Subcutaneous abdominal adipose tissue (tissue), 5 donors: Measurements from ENCODE around the gene BANF2.
A peak's percentile ranks its signal among the peaks of the same experiment; 100 is the strongest.

Experiments
- H3K27ac ChIP-seq: one replicate; pipeline ENCODE4 v1.7.0; 2013; ENCODE audit warnings: low read depth, mild to moderate bottlenecking, inconsistent platforms, low read length, moderate library complexity
- H3K27me3 ChIP-seq, 5 donors: one replicate each; pipeline ENCODE4 v1.7.0; 2013; ENCODE audit warnings: low read length in 5 of 5, inconsistent platforms in 1 of 5; ENCODE audit not compliant: control insufficient read depth in 5 of 5, insufficient read depth in 4 of 5
- H3K36me3 ChIP-seq, 5 donors: one replicate each; pipeline ENCODE4 v1.7.0; 2013; ENCODE audit warnings: low read length in 5 of 5; ENCODE audit not compliant: control insufficient read depth in 5 of 5, insufficient read depth in 5 of 5
- H3K4me1 ChIP-seq, 5 donors: one replicate each; pipeline ENCODE4 v1.7.0; 2013; ENCODE audit warnings: low read length in 5 of 5, mild to moderate bottlenecking in 3 of 5, moderate library complexity in 1 of 5; ENCODE audit not compliant: control insufficient read depth in 5 of 5, insufficient read depth in 5 of 5
- H3K4me3 ChIP-seq, 5 donors: one replicate each; pipeline ENCODE4 v1.7.0; 2013; ENCODE audit warnings: low read length in 5 of 5, low read depth in 1 of 5
- H3K9ac ChIP-seq, 5 donors: one replicate each; pipeline ENCODE4 v1.7.0; 2013; ENCODE audit warnings: low read length in 5 of 5, mild to moderate bottlenecking in 4 of 5, moderate library complexity in 3 of 5
- H3K9me3 ChIP-seq, 5 donors: one replicate each; pipeline ENCODE4 v1.7.0; 2013; ENCODE audit warnings: low read length in 5 of 5; ENCODE audit not compliant: control insufficient read depth in 5 of 5
- donor health status: healthy.
- donor health status: healthy.
- donor health status: healthy.
- donor health status: healthy.
- donor health status: healthy.

Gene BANF2

DNA sequence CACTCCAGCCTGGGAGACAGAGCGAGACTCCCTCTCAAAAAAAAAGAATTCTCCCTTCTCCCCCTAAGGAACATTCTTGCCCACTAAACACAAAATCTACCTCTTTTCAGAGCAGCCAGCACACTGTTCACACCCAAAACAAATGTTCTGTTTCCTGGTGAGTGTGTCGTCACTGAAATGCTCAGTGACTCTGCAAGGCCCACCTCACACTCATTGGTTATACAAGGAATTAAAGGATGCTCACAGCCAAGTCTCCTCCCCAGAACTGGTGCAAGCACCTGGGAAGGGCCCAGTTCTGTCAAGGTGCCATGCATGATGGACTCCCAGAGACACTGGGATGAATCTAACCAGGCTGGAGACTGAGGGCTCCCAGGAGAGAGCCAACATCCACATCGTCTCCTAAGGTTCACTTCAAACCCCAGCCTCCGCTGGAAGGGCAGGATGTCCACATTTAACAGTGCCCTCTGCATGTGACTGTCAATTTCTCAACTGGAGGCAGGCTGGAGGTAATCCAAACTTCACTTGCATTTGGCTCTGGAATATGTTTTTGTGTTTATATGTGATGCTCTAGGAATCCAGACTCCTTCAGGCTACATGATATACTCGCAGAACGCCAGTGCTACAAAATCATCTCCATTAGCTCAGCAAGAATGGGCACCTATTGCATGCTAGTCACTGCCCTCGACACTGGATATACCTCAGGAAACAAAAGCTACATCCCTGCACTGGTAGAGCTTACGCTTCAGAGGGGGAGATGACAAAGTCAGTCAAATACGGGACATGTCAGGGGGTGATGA is 24.8 kb upstream of the BANF2 start:
- Histone ChIP-seq H3K36me3 (peaks cover 0 to 22% (median 14%) of the 10 kb centered on the region in 5 donors), H3K27me3 (no peaks in the 10 kb centered on the region), H3K4me3 (no peak overlapping the region), H3K27ac (no peak overlapping the region), H3K4me1 (peaks cover under 1 to 39% (median 22%) of the 10 kb centered on the region in 5 donors), H3K9me3 (no peaks in the 10 kb centered on the region), H3K9ac (peak overlapping the region in 1 of 5 donors; percentile 32)

DNA sequence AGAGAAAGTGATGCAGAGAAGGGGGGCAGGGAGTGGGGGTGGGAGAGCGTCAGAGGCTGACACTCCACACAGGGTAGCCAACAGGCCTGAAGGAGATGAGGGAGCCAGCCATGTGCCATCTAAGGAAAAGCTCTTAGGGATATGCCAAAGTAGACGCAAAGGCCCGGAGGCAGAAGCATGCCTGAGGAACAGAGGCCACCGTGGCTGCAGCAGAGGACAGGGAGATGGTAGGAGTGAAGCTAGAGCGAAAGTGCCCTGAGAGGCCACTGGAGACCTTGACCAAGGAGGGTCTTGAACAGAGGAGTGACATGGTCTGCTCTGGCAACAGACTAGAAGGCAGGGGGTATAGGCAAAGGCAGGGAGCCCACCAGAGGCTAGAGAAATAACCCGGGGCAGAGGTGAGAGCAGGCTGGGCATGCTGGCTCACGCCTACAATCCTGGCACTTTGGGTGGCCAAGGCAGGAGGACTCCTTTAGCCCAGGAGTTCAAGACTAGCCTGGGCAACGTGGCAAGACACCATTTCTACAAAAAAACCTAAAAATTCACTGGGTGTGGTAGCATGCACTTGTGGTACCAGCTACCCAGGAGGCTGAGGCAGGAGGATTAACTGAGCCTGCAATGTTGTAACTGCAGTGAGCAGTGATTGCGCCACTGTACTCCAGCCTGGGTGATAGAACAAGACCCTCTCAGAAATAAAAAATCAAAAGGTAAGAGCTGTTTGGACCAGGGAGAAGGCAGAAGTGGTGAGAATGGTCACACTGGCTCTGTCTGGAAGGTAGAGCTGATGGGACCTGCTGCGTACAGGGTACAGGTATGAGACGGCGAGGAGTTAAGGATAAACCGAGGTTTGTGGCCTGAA is 24.0 kb upstream of the BANF2 start:
- H3K4me3 ChIP-seq, result no peak overlapping the region
- peaks cover 6 to 46% (median 30%) of the 10 kb centered on the region in 5 donors for H3K4me1 ChIP-seq
- no peak overlapping the region for H3K9ac ChIP-seq
- no peak overlapping the region for H3K27ac ChIP-seq
- H3K36me3 ChIP-seq, result peaks cover 0 to 22% (median 14%) of the 10 kb centered on the region in 5 donors
- no peaks in the 10 kb centered on the region for H3K9me3 ChIP-seq
- no peaks in the 10 kb centered on the region for H3K27me3 ChIP-seq

DNA sequence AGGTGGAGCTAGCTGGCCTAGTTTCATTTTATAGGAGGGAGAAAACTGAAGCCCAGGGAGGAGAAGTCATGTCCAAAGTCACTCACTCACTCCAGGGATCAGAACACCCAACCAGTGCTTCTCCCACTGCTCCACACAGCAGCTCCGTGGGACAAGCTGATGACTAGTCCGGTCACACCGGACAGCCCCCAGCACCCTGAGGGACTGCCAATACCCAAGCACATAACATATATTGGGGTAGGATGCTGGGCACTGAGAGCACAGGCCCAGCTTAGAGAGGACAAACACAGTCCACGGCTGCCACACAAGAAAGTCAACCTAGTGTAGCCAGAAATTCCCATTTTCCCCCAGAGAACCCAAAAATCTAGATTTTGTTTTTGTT is 23.4 kb upstream of the BANF2 start:
- Histone ChIP-seq H3K9ac (no peak overlapping the region), H3K27ac (no peak overlapping the region), H3K27me3 (no peaks in the 10 kb centered on the region), H3K9me3 (no peaks in the 10 kb centered on the region), H3K4me1 (peaks cover 6 to 43% (median 31%) of the 10 kb centered on the region in 5 donors), H3K36me3 (peaks cover 0 to 22% (median 13%) of the 10 kb centered on the region in 5 donors), H3K4me3 (no peak overlapping the region)

DNA sequence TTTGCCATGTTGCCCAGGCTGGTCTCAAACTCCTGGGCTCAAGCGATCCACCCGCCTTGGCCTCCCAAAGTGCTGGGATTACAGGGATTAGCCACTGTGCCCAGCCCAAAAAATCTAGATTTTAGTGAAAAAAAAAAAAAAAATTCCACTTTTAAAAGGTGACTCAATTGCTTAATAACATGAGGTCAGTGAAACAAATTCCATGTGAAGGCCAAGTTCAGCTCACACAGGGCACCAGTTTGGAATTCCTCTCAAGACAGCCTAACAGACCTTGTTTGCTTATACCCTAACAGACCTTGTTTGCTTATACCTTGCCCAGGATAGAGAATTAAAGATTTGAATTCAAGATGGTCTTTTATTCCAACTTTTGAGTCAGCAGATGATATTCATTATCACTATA is 22.8 kb upstream of the BANF2 start:
- Histone ChIP-seq H3K36me3 (peaks cover 0 to 22% (median 10%) of the 10 kb centered on the region in 5 donors), H3K9ac (no peak overlapping the region), H3K4me1 (peaks cover 6 to 41% (median 31%) of the 10 kb centered on the region in 5 donors), H3K9me3 (no peaks in the 10 kb centered on the region), H3K27me3 (no peaks in the 10 kb centered on the region), H3K4me3 (no peak overlapping the region), H3K27ac (no peak overlapping the region)

DNA sequence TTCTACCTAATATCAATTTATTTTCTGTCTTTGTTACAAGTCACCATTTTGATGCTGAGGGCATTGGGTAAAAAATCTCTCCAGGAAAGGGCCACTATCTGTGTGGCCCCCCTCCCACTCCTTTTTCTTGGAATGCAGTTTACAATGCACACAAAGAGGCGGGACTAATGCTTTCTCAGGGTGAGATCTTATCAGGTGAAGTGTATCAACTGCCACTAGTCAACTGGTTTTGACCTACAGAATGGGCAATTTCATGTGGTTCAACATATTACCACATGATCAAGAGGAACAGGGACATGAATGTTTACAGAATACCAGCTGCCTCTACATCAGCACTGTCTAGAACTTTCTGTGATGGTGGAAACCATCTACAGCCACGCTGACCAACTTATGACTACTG is 21.5 kb upstream of the BANF2 start:
- H3K4me3 ChIP-seq, result no peak overlapping the region
- no peak overlapping the region for H3K9ac ChIP-seq
- H3K27ac ChIP-seq, result no peak overlapping the region
- peaks cover 6 to 42% (median 37%) of the 10 kb centered on the region in 5 donors for H3K4me1 ChIP-seq
- no peaks in the 10 kb centered on the region for H3K27me3 ChIP-seq
- H3K36me3 ChIP-seq, result peaks cover 0 to 22% (median 10%) of the 10 kb centered on the region in 5 donors
- H3K9me3 ChIP-seq, result no peaks in the 10 kb centered on the region

- peaks cover 6 to 42% (median 37%) of the 10 kb centered on the region in 5 donors for H3K4me1 ChIP-seq
These were observed 20.9 kb upstream of the BANF2 start for GRCh38 chr20:17678886-17679285.

DNA sequence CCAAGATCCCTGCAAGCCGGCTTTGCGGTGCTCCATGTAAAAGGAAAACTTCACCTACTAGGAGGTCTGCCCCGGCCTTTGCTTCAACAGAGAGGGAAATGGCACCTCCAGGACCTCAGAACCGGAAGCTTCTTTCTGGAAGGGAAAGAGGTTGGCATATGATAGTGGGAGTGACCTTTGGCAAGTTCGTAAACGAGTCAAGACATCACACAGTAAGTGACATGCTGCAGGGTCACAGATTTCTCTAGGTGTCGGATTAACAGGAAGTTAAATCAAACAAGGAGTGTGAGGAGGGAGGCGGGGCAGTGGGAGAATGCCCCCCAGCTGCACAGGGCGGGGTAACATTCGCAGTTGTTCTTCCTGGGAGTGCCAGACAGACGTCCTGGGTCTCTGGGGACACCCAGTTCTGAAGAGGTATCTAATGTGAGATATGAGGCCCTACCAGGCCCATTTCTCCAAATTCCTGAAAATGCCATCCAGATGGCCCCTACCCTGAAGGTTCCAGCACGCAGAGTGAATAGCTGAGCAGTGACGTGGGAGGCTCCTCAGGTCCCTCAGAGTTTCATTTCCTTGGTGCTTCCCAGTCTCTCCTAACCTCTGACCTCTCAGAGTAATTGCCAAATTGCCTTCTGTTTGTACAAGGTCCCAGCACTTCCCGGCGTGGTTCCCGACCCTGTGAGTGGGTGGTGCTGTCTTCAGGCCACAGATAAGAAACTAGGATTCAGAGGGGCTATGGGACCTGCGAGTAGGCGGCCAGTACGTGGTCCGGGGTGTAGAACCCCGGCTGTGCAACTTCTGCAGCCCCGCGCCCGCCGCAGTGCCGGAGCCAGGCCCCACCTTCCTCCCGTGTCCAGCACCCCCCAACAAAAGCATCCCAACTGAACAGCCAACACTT is 19.6 kb upstream of the BANF2 start:
- Histone ChIP-seq H3K4me1 (peaks cover 7 to 35% (median 29%) of the 10 kb centered on the region in 5 donors), H3K27me3 (no peaks in the 10 kb centered on the region), H3K36me3 (peaks cover 0 to 17% (median 10%) of the 10 kb centered on the region in 5 donors), H3K9ac (peak overlapping the region; percentile 12 to 92 (median 88)), H3K9me3 (no peaks in the 10 kb centered on the region), H3K4me3 (peak overlapping the region; percentile 76 to 83 (median 79)), H3K27ac (peak overlapping the region; percentile 95)

More at GRCh38 chr20:17678886-17679285, 20.9 kb upstream of the BANF2 start:
- Histone ChIP-seq H3K9me3 (no peaks in the 10 kb centered on the region), H3K4me3 (no peak overlapping the region), H3K36me3 (peaks cover 0 to 22% (median 10%) of the 10 kb centered on the region in 5 donors), H3K27me3 (no peaks in the 10 kb centered on the region), H3K27ac (peak overlapping the region; percentile 95), H3K9ac (no peak overlapping the region)

DNA sequence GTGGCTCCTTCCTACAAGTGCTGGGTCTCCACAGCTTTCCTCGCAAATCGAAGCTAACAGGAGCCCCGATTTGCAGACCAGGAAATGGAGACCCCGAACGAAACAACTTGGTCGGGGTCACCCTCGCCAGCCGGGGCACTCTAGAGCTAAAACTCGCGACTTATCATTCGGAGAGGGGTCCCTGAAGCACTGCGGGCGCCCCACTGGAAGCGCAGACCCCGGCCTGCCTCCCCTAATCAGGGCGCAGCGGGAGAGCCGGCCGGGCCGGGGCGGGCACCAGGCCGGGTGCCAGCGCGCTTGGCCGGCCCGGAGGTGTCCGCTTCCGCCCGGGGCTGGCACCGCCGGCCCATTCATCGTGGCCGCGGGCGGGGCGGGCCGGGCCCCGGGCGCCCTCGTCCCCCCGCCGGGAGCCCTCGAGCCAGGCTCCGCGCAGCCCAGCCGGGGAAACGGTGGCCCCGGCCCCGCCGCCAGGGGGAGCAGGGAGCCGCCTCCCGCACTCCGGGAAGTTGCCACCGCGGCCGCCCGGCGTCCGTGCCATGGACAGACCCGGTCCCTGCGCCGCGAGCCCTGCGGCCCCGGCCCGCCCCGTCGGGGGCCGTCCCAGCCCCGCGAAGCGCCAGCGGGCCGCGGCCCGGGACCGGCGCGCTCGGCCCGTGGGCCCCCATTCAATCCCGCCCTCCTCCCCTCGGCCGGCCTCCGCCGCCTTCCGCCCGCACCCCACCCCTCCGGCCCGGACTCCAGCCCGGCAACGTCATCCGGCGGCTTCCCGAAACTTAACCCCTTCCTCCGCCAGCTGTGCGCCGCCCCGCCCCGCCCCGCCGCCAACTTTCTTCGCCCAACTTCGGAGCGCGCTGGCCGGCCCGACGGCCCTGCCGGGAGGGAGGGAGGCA is 18.7 kb upstream of the BANF2 start:
- Histone ChIP-seq H3K4me1 (peaks cover 7 to 27% (median 23%) of the 10 kb centered on the region in 5 donors), H3K9me3 (no peaks in the 10 kb centered on the region), H3K36me3 (peaks cover 0 to 11% (median 9%) of the 10 kb centered on the region in 5 donors), H3K27ac (peak overlapping the region; percentile 95), H3K9ac (peak overlapping the region in 4 of 5 donors; percentile 87 to 92 (median 89)), H3K4me3 (peak overlapping the region; percentile 76 to 83 (median 79)), H3K27me3 (no peaks in the 10 kb centered on the region)
